GM21515 (cell line): ENCODE data around the gene ZNF213.
A peak's percentile ranks its signal among the peaks of the same experiment; 100 is the strongest.
"Not testable (repeated sequence)": the region's sequence is repeated elsewhere in the genome, so short reads cannot be mapped to it uniquely, and the experiment has no call there.

Experiments
- ATAC-seq: cut with Tn5 transposase; IDR thresholded peaks from one replicate; pipeline ENCODE4 v1.9.1; 2021; ENCODE audit not compliant: unreplicated experiment

ZNF213 gene

DNA sequence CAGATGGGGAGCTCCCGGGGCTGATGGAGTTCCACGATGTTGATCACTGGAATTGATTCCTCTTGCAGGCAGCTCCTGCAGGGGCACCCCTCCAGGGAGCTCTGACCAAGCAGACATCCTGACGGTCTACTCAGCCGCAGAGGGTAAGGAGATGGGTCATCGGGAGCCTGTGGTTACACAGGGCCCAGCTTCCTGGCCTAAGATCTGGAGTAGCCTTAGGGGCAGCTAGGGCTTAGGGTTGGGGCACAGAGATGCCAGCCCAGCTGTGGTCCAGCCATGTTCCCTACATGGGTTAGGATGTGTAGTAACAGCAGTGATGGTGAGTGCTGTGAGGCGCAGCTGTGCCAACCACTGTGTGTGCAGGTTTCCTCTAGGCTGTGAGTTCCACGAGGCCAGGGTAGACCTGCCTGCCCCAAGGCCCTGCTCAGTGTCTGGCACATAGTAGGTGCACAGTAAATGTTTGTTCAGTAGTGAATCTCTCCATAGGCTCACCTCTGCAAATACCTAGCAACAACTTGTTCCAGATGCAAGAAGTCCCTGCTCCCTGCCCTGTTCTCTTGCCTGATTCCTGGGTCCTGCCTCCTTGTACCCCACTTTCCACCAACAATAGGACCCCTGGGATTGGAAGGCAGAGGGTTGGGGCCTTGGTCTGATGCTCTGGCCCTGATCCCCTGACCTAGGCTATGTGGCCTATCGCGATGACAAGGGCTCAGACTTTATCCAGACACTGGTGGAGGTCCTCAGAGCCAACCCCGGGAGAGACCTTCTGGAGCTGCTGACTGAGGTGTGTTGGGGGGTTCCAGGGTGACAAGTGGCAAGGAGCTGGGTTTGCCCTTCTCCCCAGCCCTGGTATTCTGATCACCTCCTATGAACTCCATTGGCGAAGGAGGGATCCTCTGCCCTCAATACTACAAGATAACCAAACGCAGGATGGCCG, 13.7 kb downstream of the ZNF213 start:
- ATAC-seq: no peak

- no peak for ATAC-seq
Observed at GRCh38 chr16:3149193-3149530, 14.3 kb downstream of the ZNF213 start.

DNA sequence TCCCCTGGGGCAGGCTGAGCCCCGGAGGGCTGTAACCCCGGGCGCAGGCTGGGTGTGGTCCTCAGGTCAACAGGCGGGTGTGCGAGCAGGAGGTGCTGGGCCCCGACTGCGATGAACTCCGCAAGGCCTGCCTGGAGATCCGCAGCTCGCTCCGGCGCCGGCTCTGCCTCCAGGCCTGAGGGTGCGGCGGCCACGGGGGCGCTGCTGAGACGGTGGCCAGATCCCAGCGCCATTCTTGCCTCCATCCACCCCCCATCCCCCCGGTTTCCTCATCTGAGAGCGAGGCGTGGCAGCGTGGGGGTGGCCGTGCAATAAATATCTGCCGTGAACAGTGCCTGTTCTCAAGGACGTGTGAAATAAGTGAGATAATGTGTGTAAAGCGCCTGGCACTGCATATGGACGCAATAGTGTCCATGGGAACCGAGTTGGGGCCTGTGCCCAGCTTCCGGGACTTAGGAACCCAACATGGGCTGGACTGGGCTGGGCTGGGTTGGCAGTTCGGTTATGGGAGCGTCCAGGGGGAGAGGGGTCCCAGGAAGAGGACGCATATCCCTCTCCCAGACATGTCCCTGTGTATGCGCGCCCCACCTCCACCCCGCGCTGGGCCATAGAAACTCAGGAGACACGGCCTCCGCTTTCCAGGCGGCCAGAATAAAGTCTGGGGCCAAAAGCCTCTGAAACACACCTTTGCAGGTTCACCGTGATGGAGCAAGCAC, 15.0 kb downstream of the ZNF213 start:
- peak; percentile 10 for ATAC-seq

GRCh38 chr16:3150346-3151218, 15.8 kb downstream of the ZNF213 start:
- ATAC-seq: peak; percentile 65

GRCh38 chr16:3152027-3152276, 17.1 kb downstream of the ZNF213 start:
- no peak for ATAC-seq

GRCh38 chr16:3152277-3152990, 17.6 kb downstream of the ZNF213 start:
- ATAC-seq: no peak

GRCh38 chr16:3152991-3153368, 18.2 kb downstream of the ZNF213 start:
- ATAC-seq: no peak

DNA sequence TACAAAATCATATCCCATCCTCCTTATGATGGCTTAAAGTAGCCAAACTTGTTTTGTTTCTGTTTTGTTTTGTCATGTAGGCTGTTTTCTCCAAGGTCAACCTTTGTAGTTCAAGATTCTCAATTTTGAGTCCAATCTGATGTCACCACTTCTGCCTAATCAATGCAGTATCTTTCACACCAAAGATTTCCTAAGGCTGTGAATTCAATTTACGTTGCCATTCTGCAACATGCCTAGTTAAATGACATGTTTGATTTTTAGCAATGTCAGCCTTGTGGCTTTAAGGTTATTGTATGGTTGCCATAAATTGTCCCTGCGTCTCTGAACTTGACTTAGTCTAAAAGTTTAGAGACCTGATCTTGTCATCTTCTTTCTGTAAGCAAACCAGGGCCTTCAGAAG, 20.4 kb downstream of the ZNF213 start:
- ATAC-seq: no peak

GRCh38 chr16:3155972-3156371, 21.1 kb downstream of the ZNF213 start:
- ATAC-seq: no peak

GRCh38 chr16:3157229-3158025, 22.6 kb downstream of the ZNF213 start:
- ATAC-seq: no peak

DNA sequence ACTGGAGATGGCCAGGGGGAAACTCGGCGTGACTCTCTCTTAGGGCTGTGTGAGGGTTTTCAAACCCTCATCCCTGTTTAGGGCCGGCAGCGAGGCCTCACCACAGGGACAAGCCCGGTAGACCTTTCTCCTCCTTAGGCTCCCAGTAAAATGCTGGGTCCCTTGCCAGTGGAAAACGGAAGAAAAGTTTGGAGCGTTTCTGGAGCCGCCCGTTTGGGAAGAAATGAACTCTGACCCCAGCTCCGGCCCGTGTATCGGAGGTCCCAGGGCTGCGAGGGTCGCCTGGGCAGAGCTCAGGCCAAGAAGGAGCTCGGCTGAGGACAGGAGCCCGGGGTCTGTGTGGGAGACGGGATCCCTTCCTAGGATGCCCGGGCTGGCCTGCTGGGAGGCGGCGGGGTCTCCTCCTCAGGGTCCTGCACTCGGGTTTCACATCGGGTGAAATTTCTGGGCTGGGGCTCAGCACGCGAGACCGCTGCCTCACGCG, 23.2 kb downstream of the ZNF213 start:
- ATAC-seq: no peak

DNA sequence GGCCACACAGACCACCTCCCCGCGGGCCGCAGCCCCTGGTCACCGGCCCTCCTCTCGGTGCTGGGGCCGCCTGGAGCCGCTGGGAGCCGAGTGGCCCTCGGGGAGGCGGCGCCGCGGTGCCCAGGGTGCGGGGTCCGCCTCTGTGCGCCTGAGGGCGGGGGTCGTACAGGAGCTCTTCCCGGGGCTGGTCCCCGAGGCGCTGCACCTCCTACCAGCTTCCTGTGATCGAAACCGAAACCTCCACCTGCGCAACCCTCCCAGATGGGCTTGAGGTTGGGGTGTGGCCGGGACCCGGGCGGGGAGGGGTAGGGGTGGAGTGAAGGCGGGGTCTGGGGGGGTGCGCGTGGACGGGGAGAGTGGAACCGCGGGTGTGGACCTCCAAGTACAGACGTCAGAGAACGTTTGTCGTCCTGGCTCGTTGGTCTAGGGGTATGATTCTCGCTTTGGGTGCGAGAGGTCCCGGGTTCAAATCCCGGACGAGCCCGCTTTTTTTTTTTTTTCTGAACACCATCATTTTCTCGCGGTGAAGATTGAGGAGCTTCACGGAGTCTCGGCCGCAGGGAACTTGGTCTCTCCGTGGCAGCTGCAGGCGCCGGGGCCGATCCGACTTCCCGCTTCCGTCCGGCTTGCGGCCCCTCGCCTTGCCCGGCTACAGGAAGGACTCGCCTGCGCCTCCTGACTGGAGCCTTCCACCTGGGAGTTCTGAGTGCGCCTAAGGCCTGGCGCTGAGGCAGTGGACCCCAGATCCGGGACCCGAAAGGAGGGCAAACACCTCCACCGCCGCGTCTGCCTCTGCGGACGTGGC, 23.9 kb downstream of the ZNF213 start:
- ATAC-seq: peak; percentile 51

- ATAC-seq: no peak
Observed at GRCh38 chr16:3161235-3162018, 26.6 kb downstream of the ZNF213 start.

- no peak for ATAC-seq
Observed at GRCh38 chr16:3164121-3164991, 29.5 kb downstream of the ZNF213 start.

GRCh38 chr16:3165111-3165822, 30.4 kb downstream of the ZNF213 start:
- no peak for ATAC-seq

- no peak for ATAC-seq
Observed at GRCh38 chr16:3166505-3166886, 31.7 kb downstream of the ZNF213 start.

- ATAC-seq: not testable (repeated sequence)
Observed at GRCh38 chr16:3168729-3169128, 33.9 kb downstream of the ZNF213 start.
